Measurements from ENCODE around the gene GPBP1. TPM values are rescaled to one million over a fixed set of nuclear protein-coding genes. Genes with fewer than 3 reads are reported as not detected.

GPBP1 gene
- total and polyA plus RNA-seq, 2 donors: 41.4 to 174 TPM

- 77% methylated on average over 7 of the region's 7 CpGs for WGBS
- Histone ChIP-seq H3K36me3 (ENCODE audit: insufficient read depth) (no peaks in the 10 kb centered on the region), H3K4me3 (ENCODE audit: low read depth, low read length) (no peak overlapping the region), H3K27ac (ENCODE audit: low read depth) (no peak overlapping the region), H3K4me1 (ENCODE audit: insufficient read depth) (peaks cover 6% of the 10 kb centered on the region)
- no peak for DNase-seq (ENCODE audit: extremely low spot score)
Measured at GRCh38 chr5:57207681-57208080, 33.8 kb downstream of the GPBP1 start.

- peak; percentile 7 for DNase-seq (ENCODE audit: extremely low spot score)
- 63% methylated on average over 2 of the region's 2 CpGs for WGBS
- Histone ChIP-seq H3K27ac (ENCODE audit: low read depth) (no peak overlapping the region), H3K4me3 (ENCODE audit: low read depth, low read length) (no peak overlapping the region), H3K36me3 (ENCODE audit: insufficient read depth) (no peaks in the 10 kb centered on the region), H3K4me1 (ENCODE audit: insufficient read depth) (peaks cover 5% of the 10 kb centered on the region)
Measured at GRCh38 chr5:57209316-57210040, 35.6 kb downstream of the GPBP1 start.

GRCh38 chr5:57210633-57211032, 36.8 kb downstream of the GPBP1 start:
- Histone ChIP-seq H3K36me3 (ENCODE audit: insufficient read depth) (no peaks in the 10 kb centered on the region), H3K4me1 (ENCODE audit: insufficient read depth) (peaks cover 5% of the 10 kb centered on the region), H3K27ac (ENCODE audit: low read depth) (no peak overlapping the region), H3K4me3 (ENCODE audit: low read depth, low read length) (no peak overlapping the region)
- no peak for DNase-seq (ENCODE audit: extremely low spot score)

- Histone ChIP-seq H3K27ac (ENCODE audit: low read depth) (no peak overlapping the region), H3K36me3 (ENCODE audit: insufficient read depth) (no peaks in the 10 kb centered on the region), H3K4me1 (ENCODE audit: insufficient read depth) (peaks cover 5% of the 10 kb centered on the region), H3K4me3 (ENCODE audit: low read depth, low read length) (no peak overlapping the region)
- 90% methylated on average over 5 of the region's 5 CpGs for WGBS
- no peak for DNase-seq (ENCODE audit: extremely low spot score)
Measured at GRCh38 chr5:57211039-57211438, 37.2 kb downstream of the GPBP1 start.

- no peak overlapping the region for H3K27ac ChIP-seq (ENCODE audit: low read depth)
- H3K4me3 ChIP-seq (ENCODE audit: low read depth, low read length): no peak overlapping the region
- no peak for DNase-seq (ENCODE audit: extremely low spot score)
- 84% methylated on average over 4 of the region's 4 CpGs for WGBS
- no peaks in the 10 kb centered on the region for H3K36me3 ChIP-seq (ENCODE audit: insufficient read depth)
- peaks cover 1% of the 10 kb centered on the region for H3K4me1 ChIP-seq (ENCODE audit: insufficient read depth)
Measured at GRCh38 chr5:57215629-57216195, 41.9 kb downstream of the GPBP1 start.

GRCh38 chr5:57216714-57217113, 42.9 kb downstream of the GPBP1 start:
- no peak for DNase-seq (ENCODE audit: extremely low spot score)
- Histone ChIP-seq H3K27ac (ENCODE audit: low read depth) (no peak overlapping the region), H3K4me1 (ENCODE audit: insufficient read depth) (no peaks in the 10 kb centered on the region), H3K36me3 (ENCODE audit: insufficient read depth) (no peaks in the 10 kb centered on the region), H3K4me3 (ENCODE audit: low read depth, low read length) (no peak overlapping the region)
- 58% methylated on average over 4 of the region's 4 CpGs for WGBS

GRCh38 chr5:57219386-57219785, 45.5 kb downstream of the GPBP1 start:
- no peak overlapping the region for H3K27ac ChIP-seq (ENCODE audit: low read depth)
- no peaks in the 10 kb centered on the region for H3K36me3 ChIP-seq (ENCODE audit: insufficient read depth)
- no peak for DNase-seq (ENCODE audit: extremely low spot score)
- 80% methylated on average over 4 of the region's 4 CpGs for WGBS
- no peak overlapping the region for H3K4me3 ChIP-seq (ENCODE audit: low read depth, low read length)
- H3K4me1 ChIP-seq (ENCODE audit: insufficient read depth): no peaks in the 10 kb centered on the region

- WGBS: 85% methylated on average over 2 of the region's 2 CpGs
- Histone ChIP-seq H3K36me3 (ENCODE audit: insufficient read depth) (no peaks in the 10 kb centered on the region), H3K4me1 (ENCODE audit: insufficient read depth) (no peaks in the 10 kb centered on the region), H3K27ac (ENCODE audit: low read depth) (no peak overlapping the region), H3K4me3 (ENCODE audit: low read depth, low read length) (no peak overlapping the region)
- peak; percentile 47 for DNase-seq (ENCODE audit: extremely low spot score)
Measured at GRCh38 chr5:57221049-57221568, 47.2 kb downstream of the GPBP1 start.

GRCh38 chr5:57225553-57225952, 51.7 kb downstream of the GPBP1 start:
- H3K27ac ChIP-seq (ENCODE audit: low read depth): no peak overlapping the region
- H3K4me1 ChIP-seq (ENCODE audit: insufficient read depth): no peaks in the 10 kb centered on the region
- no peak for DNase-seq (ENCODE audit: extremely low spot score)
- WGBS: 83% methylated on average over 3 of the region's 3 CpGs
- no peaks in the 10 kb centered on the region for H3K36me3 ChIP-seq (ENCODE audit: insufficient read depth)
- H3K4me3 ChIP-seq (ENCODE audit: low read depth, low read length): no peak overlapping the region

- no peaks in the 10 kb centered on the region for H3K4me1 ChIP-seq (ENCODE audit: insufficient read depth)
- no peak for DNase-seq (ENCODE audit: extremely low spot score)
Measured at GRCh38 chr5:57229313-57229712, 55.5 kb downstream of the GPBP1 start.

GRCh38 chr5:57231607-57232006, 57.7 kb downstream of the GPBP1 start:
- WGBS: 75% methylated on average over 4 of the region's 4 CpGs
- no peak overlapping the region for H3K4me3 ChIP-seq (ENCODE audit: low read depth, low read length)
- H3K4me1 ChIP-seq (ENCODE audit: insufficient read depth): no peaks in the 10 kb centered on the region
- DNase-seq (ENCODE audit: extremely low spot score): no peak
- no peaks in the 10 kb centered on the region for H3K36me3 ChIP-seq (ENCODE audit: insufficient read depth)
- H3K27ac ChIP-seq (ENCODE audit: low read depth): no peak overlapping the region

More at GRCh38 chr5:57229313-57229712, 55.5 kb downstream of the GPBP1 start:
- H3K4me3 ChIP-seq (ENCODE audit: low read depth, low read length): no peak overlapping the region
- H3K36me3 ChIP-seq (ENCODE audit: insufficient read depth): no peaks in the 10 kb centered on the region
- WGBS: 99% methylated on average over 4 of the region's 4 CpGs
- H3K27ac ChIP-seq (ENCODE audit: low read depth): no peak overlapping the region

- Histone ChIP-seq H3K4me1 (ENCODE audit: insufficient read depth) (no peaks in the 10 kb centered on the region), H3K36me3 (ENCODE audit: insufficient read depth) (no peaks in the 10 kb centered on the region), H3K27ac (ENCODE audit: low read depth) (no peak overlapping the region), H3K4me3 (ENCODE audit: low read depth, low read length) (no peak overlapping the region)
- 95% methylated on average over 6 of the region's 6 CpGs for WGBS
- no peak for DNase-seq (ENCODE audit: extremely low spot score)
Measured at GRCh38 chr5:57232293-57233033, 58.6 kb downstream of the GPBP1 start.

GRCh38 chr5:57243286-57244137, 69.7 kb downstream of the GPBP1 start:
- DNase-seq (ENCODE audit: extremely low spot score): no peak
- H3K27ac ChIP-seq (ENCODE audit: low read depth): no peak overlapping the region
- peaks cover 8% of the 10 kb centered on the region for H3K36me3 ChIP-seq (ENCODE audit: insufficient read depth)
- H3K4me1 ChIP-seq (ENCODE audit: insufficient read depth): peaks cover 3% of the 10 kb centered on the region
- H3K4me3 ChIP-seq (ENCODE audit: low read depth, low read length): no peak overlapping the region
- WGBS: 97% methylated on average over 6 of the region's 6 CpGs
